ENCODE measurements around the gene MGAT4B. TPM values are rescaled to one million over a fixed set of nuclear protein-coding genes. Genes with fewer than 3 reads are reported as not detected.

Gene MGAT4B
- total RNA-seq, 1 donor: 83.8 TPM

- no peak for TF ChIP-seq CTCF (IDR thresholded peaks at IDR 0.05; ENCODE audit: insufficient read depth, low read depth, low read length)
- DNase-seq (ENCODE audit: low read depth): peak; percentile 49
These were observed 977 bp downstream of the MGAT4B start for GRCh38 chr5:179805529-179806249.

GRCh38 chr5:179805070-179805528, 1.6 kb downstream of the MGAT4B start:
- no peak for DNase-seq (ENCODE audit: low read depth)
- TF ChIP-seq CTCF (IDR thresholded peaks at IDR 0.05; ENCODE audit: insufficient read depth, low read depth, low read length): no peak
- peak overlapping the region; percentile 78 for H3K4me3 ChIP-seq (ENCODE audit: low read depth, low read length)

More at GRCh38 chr5:179805529-179806249, 977 bp downstream of the MGAT4B start:
- H3K4me3 ChIP-seq (ENCODE audit: low read depth, low read length): peak overlapping the region; percentile 78

- H3K4me3 ChIP-seq (ENCODE audit: low read depth, low read length): peak overlapping the region; percentile 78
- no peak for DNase-seq (ENCODE audit: low read depth)
- no peak for TF ChIP-seq CTCF (IDR thresholded peaks at IDR 0.05; ENCODE audit: insufficient read depth, low read depth, low read length)
These were observed 2.1 kb downstream of the MGAT4B start for GRCh38 chr5:179804555-179804947.

GRCh38 chr5:179803651-179804554, 2.8 kb downstream of the MGAT4B start:
- TF ChIP-seq CTCF (IDR thresholded peaks at IDR 0.05; ENCODE audit: insufficient read depth, low read depth, low read length): no peak
- H3K4me3 ChIP-seq (ENCODE audit: low read depth, low read length): no peak overlapping the region
- no peak for DNase-seq (ENCODE audit: low read depth)

GRCh38 chr5:179802950-179803562, 3.6 kb downstream of the MGAT4B start:
- no peak overlapping the region for H3K4me3 ChIP-seq (ENCODE audit: low read depth, low read length)
- no peak for TF ChIP-seq CTCF (IDR thresholded peaks at IDR 0.05; ENCODE audit: insufficient read depth, low read depth, low read length)
- DNase-seq (ENCODE audit: low read depth): no peak

GRCh38 chr5:179802207-179802883, 4.3 kb downstream of the MGAT4B start:
- DNase-seq (ENCODE audit: low read depth): no peak
- TF ChIP-seq CTCF (IDR thresholded peaks at IDR 0.05; ENCODE audit: insufficient read depth, low read depth, low read length): no peak
- no peak overlapping the region for H3K4me3 ChIP-seq (ENCODE audit: low read depth, low read length)

All from fibroblast of villous mesenchyme (primary cell).